ENCODE data around the gene TPSD1.

The TPSD1 gene

DNA sequence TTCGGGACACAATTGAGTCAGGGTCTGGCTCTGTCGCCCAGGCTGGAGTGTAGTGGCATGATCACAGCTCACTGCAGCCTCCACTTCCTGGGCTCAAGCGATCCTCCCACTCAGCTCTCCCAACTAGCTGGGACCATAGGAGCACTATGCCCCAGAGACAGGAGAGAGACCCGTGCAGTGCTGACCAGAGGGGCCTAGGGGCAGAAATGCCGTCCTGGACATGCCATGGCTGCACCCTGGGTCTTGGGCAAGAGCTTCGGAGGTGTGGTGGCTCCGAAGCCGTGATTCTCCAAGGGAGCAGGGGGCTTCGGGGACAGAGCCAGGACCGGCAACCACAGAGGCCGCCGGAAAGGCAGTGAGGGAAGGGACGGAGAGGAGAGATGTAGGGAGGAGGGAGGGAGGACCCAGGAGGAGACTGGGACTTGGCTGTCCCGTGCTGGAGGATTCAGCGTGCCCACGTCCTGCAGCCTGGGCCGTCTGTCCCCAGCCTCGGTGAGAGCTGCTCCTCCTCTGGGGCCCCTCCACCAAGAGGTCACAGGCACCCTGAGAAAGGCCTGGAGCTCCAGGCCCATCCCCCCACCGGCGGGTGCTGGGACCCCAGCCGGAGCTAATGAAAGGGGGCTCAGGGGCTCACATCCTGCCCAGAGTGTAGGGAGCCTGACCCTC lies 21.9 kb downstream of the TPSD1 start:
- H3K4me3 ChIP-seq (ENCODE audit: low read length) = no peak overlapping the region
- no peaks in the 10 kb centered on the region for H3F3A ChIP-seq (ENCODE audit: control insufficient read depth, insufficient read depth)
- no peak overlapping the region for H3K4me2 ChIP-seq (ENCODE audit: low read length)
- H3K27me3 ChIP-seq (ENCODE audit: control insufficient read depth, low read length) = peaks cover 9% of the 10 kb centered on the region; the same call in 1 of the 2 replicates
- H3K79me2 ChIP-seq (ENCODE audit: control insufficient read depth, low read length) = no peaks in the 10 kb centered on the region
- no peaks in the 10 kb centered on the region for H3K9me3 ChIP-seq (ENCODE audit: control insufficient read depth, insufficient read depth, low read length)
- no peaks in the 10 kb centered on the region for H4K20me1 ChIP-seq (ENCODE audit: control insufficient read depth, insufficient read depth, low read depth, low read length)
- TF ChIP-seq, protein P1, sequence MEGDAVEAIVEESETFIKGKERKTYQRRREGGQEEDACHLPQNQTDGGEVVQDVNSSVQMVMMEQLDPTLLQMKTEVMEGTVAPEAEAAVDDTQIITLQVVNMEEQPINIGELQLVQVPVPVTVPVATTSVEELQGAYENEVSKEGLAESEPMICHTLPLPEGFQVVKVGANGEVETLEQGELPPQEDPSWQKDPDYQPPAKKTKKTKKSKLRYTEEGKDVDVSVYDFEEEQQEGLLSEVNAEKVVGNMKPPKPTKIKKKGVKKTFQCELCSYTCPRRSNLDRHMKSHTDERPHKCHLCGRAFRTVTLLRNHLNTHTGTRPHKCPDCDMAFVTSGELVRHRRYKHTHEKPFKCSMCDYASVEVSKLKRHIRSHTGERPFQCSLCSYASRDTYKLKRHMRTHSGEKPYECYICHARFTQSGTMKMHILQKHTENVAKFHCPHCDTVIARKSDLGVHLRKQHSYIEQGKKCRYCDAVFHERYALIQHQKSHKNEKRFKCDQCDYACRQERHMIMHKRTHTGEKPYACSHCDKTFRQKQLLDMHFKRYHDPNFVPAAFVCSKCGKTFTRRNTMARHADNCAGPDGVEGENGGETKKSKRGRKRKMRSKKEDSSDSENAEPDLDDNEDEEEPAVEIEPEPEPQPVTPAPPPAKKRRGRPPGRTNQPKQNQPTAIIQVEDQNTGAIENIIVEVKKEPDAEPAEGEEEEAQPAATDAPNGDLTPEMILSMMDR (IDR thresholded peaks at IDR 0.05; ENCODE audit: low read depth, low read length, poor library complexity, severe bottlenecking) = no peak
- TF ChIP-seq EZH2phosphoT487 (IDR thresholded peaks at IDR 0.05; ENCODE audit: borderline replicate concordance, low read length) = no peak
- H3K9me2 ChIP-seq (replicated peaks; ENCODE audit: control insufficient read depth, low read length) = no peaks in the 10 kb centered on the region
- H3K36me3 ChIP-seq (ENCODE audit: control insufficient read depth, low read length) = no peaks in the 10 kb centered on the region
- H3K4me1 ChIP-seq (ENCODE audit: control insufficient read depth, low read length) = peaks cover 6% of the 10 kb centered on the region
- no peak overlapping the region for H3K27ac ChIP-seq (ENCODE audit: low read depth, low read length)

DNA sequence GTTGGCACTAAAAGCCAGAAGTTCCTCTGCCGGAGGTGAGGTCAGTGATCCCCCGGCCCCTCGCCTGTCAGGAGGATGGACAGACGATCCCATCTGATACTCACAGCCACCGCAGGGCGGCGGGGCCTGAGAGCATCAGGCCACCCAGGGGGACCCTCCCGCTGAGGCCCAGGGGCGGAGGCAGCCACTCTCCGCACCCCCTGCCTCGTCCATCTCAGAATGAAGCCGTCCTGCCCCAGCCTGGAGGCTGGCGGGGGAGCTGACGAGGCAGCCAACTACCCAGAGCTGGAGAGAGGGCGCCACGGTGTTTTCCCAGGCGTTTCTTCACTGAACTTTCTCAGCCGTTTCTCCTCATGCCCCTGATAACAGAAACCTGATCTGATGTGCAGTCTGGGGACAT lies 22.6 kb downstream of the TPSD1 start:
- Histone ChIP-seq H3K9me3 (ENCODE audit: control insufficient read depth, insufficient read depth, low read length) (no peaks in the 10 kb centered on the region), H3K4me1 (ENCODE audit: control insufficient read depth, low read length) (peaks cover 3% of the 10 kb centered on the region; the same call in 1 of the 2 replicates), H3K27ac (ENCODE audit: low read depth, low read length) (no peak overlapping the region), H3K27me3 (ENCODE audit: control insufficient read depth, low read length) (peaks cover 9% of the 10 kb centered on the region; the same call in 1 of the 2 replicates), H3K79me2 (ENCODE audit: control insufficient read depth, low read length) (no peaks in the 10 kb centered on the region), H3K9me2 (replicated peaks; ENCODE audit: control insufficient read depth, low read length) (no peaks in the 10 kb centered on the region), H3F3A (ENCODE audit: control insufficient read depth, insufficient read depth) (no peaks in the 10 kb centered on the region), H3K36me3 (ENCODE audit: control insufficient read depth, low read length) (no peaks in the 10 kb centered on the region), H4K20me1 (ENCODE audit: control insufficient read depth, insufficient read depth, low read depth, low read length) (no peaks in the 10 kb centered on the region), H3K4me3 (ENCODE audit: low read length) (no peak overlapping the region), H3K4me2 (ENCODE audit: low read length) (no peak overlapping the region)
- TF ChIP-seq, protein P1 (IDR thresholded peaks at IDR 0.05; ENCODE audit: low read depth, low read length, poor library complexity, severe bottlenecking) = no peak
- TF ChIP-seq EZH2phosphoT487 (IDR thresholded peaks at IDR 0.05; ENCODE audit: borderline replicate concordance, low read length) = no peak

DNA sequence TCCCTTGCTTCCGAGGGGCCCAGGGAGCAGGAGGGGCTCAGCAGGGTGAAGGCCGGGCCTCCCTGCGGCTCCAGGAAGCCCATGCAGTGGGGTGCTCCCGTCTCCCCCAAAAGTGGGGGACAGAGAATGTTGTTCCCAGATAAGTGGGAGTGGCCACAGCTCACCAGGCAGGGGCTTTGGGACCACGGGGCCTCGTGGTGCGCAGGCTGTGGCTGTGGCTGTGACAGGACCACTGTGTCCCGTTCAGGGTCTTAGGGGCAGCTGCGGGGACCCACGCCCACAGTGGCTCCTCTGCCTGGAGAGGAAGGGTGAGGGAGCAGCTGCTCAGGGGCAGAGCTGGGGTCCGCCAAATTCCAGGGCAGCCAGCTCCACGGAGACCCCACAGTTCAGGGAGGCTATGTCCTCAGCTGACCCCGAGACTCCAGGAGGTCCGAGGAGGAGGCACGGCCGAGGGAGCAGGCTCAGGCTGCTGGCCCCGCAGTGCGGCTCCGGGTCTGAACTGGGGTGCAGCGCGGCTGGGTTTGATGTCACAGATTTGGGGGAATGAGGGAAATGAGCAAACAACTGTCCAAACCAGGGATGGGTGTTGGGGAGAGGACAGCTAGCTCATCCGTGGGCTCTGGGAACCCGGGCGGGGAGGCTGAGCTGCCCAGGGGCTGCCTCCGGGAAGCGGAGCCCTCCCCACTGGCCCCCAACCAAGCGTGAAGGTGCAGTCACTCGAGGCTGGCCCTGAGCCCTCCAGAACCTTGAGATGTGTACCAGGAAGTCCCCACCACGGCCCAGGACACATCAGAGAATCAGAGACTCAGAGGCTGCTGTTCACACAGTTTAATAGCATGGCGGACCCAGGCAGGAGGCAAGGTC lies 23.4 kb downstream of the TPSD1 start:
- Histone ChIP-seq H3K9me3 (ENCODE audit: control insufficient read depth, insufficient read depth, low read length) (no peaks in the 10 kb centered on the region), H3K9me2 (replicated peaks; ENCODE audit: control insufficient read depth, low read length) (no peaks in the 10 kb centered on the region), H4K20me1 (ENCODE audit: control insufficient read depth, insufficient read depth, low read depth, low read length) (no peaks in the 10 kb centered on the region), H3K79me2 (ENCODE audit: control insufficient read depth, low read length) (no peaks in the 10 kb centered on the region), H3F3A (ENCODE audit: control insufficient read depth, insufficient read depth) (no peaks in the 10 kb centered on the region), H3K27ac (ENCODE audit: low read depth, low read length) (no peak overlapping the region), H3K36me3 (ENCODE audit: control insufficient read depth, low read length) (no peaks in the 10 kb centered on the region), H3K4me1 (ENCODE audit: control insufficient read depth, low read length) (peaks cover 3% of the 10 kb centered on the region; the same call in 1 of the 2 replicates), H3K4me3 (ENCODE audit: low read length) (no peak overlapping the region), H3K27me3 (ENCODE audit: control insufficient read depth, low read length) (peaks cover 9% of the 10 kb centered on the region; the same call in 1 of the 2 replicates), H3K4me2 (ENCODE audit: low read length) (no peak overlapping the region)
- TF ChIP-seq EZH2phosphoT487 (IDR thresholded peaks at IDR 0.05; ENCODE audit: borderline replicate concordance, low read length) = no peak
- TF ChIP-seq, protein P1 (IDR thresholded peaks at IDR 0.05; ENCODE audit: low read depth, low read length, poor library complexity, severe bottlenecking) = no peak

All from DOHH2 (cell line).